Transverse colon (tissue), 4 donors: ENCODE measurements around the gene PPP6R2. TPM values are rescaled to one million over a fixed set of nuclear protein-coding genes. Genes with fewer than 3 reads are reported as not detected.
"Not testable (repeated sequence)": the region's sequence is repeated elsewhere in the genome, so short reads cannot be mapped to it uniquely, and the experiment has no call there.

Source experiments
- DNase-seq: peaks from one replicate; pipeline ENCODE4 v3.0.0-alpha.2; 2019
- H3K27ac ChIP-seq, 4 donors: fragments of 200-600 bp; sonication (generic); 2 replicates each; pipeline ENCODE4 v1.5.1; 2016 to 2018; ENCODE audit warnings: inconsistent platforms in 4 of 4
- H3K27me3 ChIP-seq: fragments of 200-600 bp; sonication (generic); 2 replicates; pipeline ENCODE4 v1.5.1; 2017; ENCODE audit warnings: inconsistent platforms
- H3K36me3 ChIP-seq, 4 donors: fragments of 200-600 bp; sonication (generic); 2 replicates each; pipeline ENCODE4 v1.5.1; 2017 to 2019; ENCODE audit warnings: inconsistent platforms in 4 of 4
- H3K4me1 ChIP-seq, 4 donors: fragments of 200-600 bp; sonication (generic); 2 replicates each; pipeline ENCODE4 v1.5.1; 2017 to 2020; ENCODE audit warnings: inconsistent platforms in 4 of 4
- H3K4me3 ChIP-seq, 4 donors: fragments of 200-600 bp; sonication (generic); 1 replicate in 1 of 4; 2 replicates in 3 of 4; pipeline versions ENCODE4 v1.5.1 to v1.6.1; 2017 to 2019; ENCODE audit warnings: inconsistent platforms in 4 of 4
- H3K9me3 ChIP-seq, 2 donors: fragments of 200-600 bp; sonication (generic); 2 replicates each; pipeline ENCODE4 v1.5.1; 2017 to 2019; ENCODE audit warnings: inconsistent platforms in 2 of 2
- CTCF ChIP-seq, 5 experiments: fragments of 200-600 bp in 3 of 5; fragments of 450-650 bp in 2 of 5; sonication (generic) in 3 of 5; IDR thresholded peaks; 1 replicate in 2 of 5; 2 replicates in 3 of 5; pipeline ENCODE4 v1.5.1; 2016 to 2017; ENCODE audit warnings: antibody characterized with exemption in 5 of 5, inconsistent platforms in 3 of 5, mild to moderate bottlenecking in 2 of 5, moderate library complexity in 1 of 5
- EP300 ChIP-seq: sonication (generic); formaldehyde crosslinking; IDR thresholded peaks from one replicate; pipeline ENCODE4 v1.6.1; 2017; ENCODE audit warnings: antibody characterized with exemption, low read depth
- POLR2A ChIP-seq: fragments of 450-650 bp; IDR thresholded peaks from one replicate; pipeline ENCODE4 v1.6.1; 2016; ENCODE audit warnings: antibody characterized with exemption, mild to moderate bottlenecking, moderate library complexity
- POLR2AphosphoS5 ChIP-seq, 3 donors: sonication (generic); formaldehyde crosslinking; IDR thresholded peaks; one replicate each; pipeline ENCODE4 v1.6.1; 2016; ENCODE audit warnings: antibody characterized with exemption in 3 of 3
- WGBS, 2 donors: methylation state at CpG; one replicate each; pipeline ENCODE4 v1.1.5; 2018; ENCODE audit warnings: low coverage in 1 of 2; 5-methylcytosine and 5-hydroxymethylcytosine counted together
- in situ Hi-C, 4 donors: fragments of 200-750 bp; cut with MboI; loops; one replicate each; pipeline versions ENCODE4 v1.15.0 to v1.15.1; 2017; ENCODE audit warnings: low sequenced_read_pairs in 3 of 4, low pct_ligation_motif_present in 1 of 4, low pct_unique_long_range_greater_than_20kb in 1 of 4
- intact Hi-C: fragments of 100-400 bp; cut with DNase I; formaldehyde crosslinking; loops from one replicate; pipeline ENCODE4 v1.15.1; 2023; ENCODE audit warnings: low total_unique reads
- total RNA-seq, 4 donors: library from RNA; depleted of rRNA; stranded (reverse); fragments of >200 nt; gene quantifications; one replicate each; pipeline ENCODE4 v1.1.0, GENCODE V29; 2016

PPP6R2 gene
- total RNA-seq, 4 donors from 2014 or later, result 62.1 to 151 (median 77.8) TPM

- in situ Hi-C loops, result no loop called here
- TF ChIP-seq POLR2A, result no peak
- no peak for TF ChIP-seq CTCF (IDR thresholded peaks at IDR 0.05)
- no peak for TF ChIP-seq POLR2AphosphoS5 (IDR thresholded peaks at IDR 0.05)
- no peak for TF ChIP-seq EP300
- 83 to 86% methylated on average over 2 to 5 of the region's 5 CpGs for WGBS, 2 donors
- no peaks in the 10 kb centered on the region for H3K27me3 ChIP-seq
- no peaks in the 10 kb centered on the region for H3K9me3 ChIP-seq
- H3K27ac ChIP-seq, result peak overlapping the region in 1 of 4 donors; percentile 17
- peaks cover 0 to 6% (median 0%) of the 10 kb centered on the region in 4 donors for H3K36me3 ChIP-seq
- DNase-seq, result no peak
- peaks cover 0 to 11% (median 1%) of the 10 kb centered on the region in 4 donors for H3K4me1 ChIP-seq
- intact Hi-C loops, result no loop called here
- H3K4me3 ChIP-seq, result no peak overlapping the region
These were observed 18.1 kb downstream of the PPP6R2 start for GRCh38 chr22:50361222-50361621.

- DNase-seq, result no peak
- H3K36me3 ChIP-seq, result peaks cover 0 to 6% (median 0%) of the 10 kb centered on the region in 4 donors
- peaks cover 0 to 14% (median 1%) of the 10 kb centered on the region in 4 donors for H3K4me1 ChIP-seq
- no peak overlapping the region for H3K27ac ChIP-seq
- in situ Hi-C loops, result no loop called here
- no peak overlapping the region for H3K4me3 ChIP-seq
- H3K27me3 ChIP-seq, result no peaks in the 10 kb centered on the region
- TF ChIP-seq EP300, result no peak
- no peak for TF ChIP-seq POLR2AphosphoS5 (IDR thresholded peaks at IDR 0.05)
- TF ChIP-seq CTCF (IDR thresholded peaks at IDR 0.05), result no peak
- no peak for TF ChIP-seq POLR2A
- H3K9me3 ChIP-seq, result no peaks in the 10 kb centered on the region
- 83% methylated on average over 5 of the region's 5 CpGs; no CpG with 5 or more reads in 1 of the 2 donors for WGBS, 2 donors
- intact Hi-C loops, result no loop called here
These were observed 18.6 kb downstream of the PPP6R2 start for GRCh38 chr22:50361688-50362087.

GRCh38 chr22:50363166-50363802 lies 20.2 kb downstream of the PPP6R2 start:
- Histone ChIP-seq H3K4me3 (no peak overlapping the region), H3K9me3 (no peaks in the 10 kb centered on the region), H3K4me1 (peaks cover 0 to 14% (median 1%) of the 10 kb centered on the region in 4 donors), H3K36me3 (peaks cover 0 to 6% (median 0%) of the 10 kb centered on the region in 4 donors), H3K27ac (no peak overlapping the region), H3K27me3 (no peaks in the 10 kb centered on the region)
- intact Hi-C loops, result no loop called here
- DNase-seq, result no peak
- in situ Hi-C loops, result no loop called here
- WGBS, 2 donors, result 94 to 100% methylated on average over 6 to 8 of the region's 8 CpGs
- TF ChIP-seq EP300 (no peak), CTCF (IDR thresholded peaks at IDR 0.05) (no peak), POLR2A (no peak), POLR2AphosphoS5 (IDR thresholded peaks at IDR 0.05) (no peak)

- in situ Hi-C loops, H3K9me3 ChIP-seq, H3K4me3 ChIP-seq, H3K27me3 ChIP-seq, DNase-seq, H3K36me3 ChIP-seq, H3K27ac ChIP-seq, intact Hi-C loops: not testable (repeated sequence)
- 95 to 96% methylated on average over 4 to 11 of the region's 11 CpGs for WGBS, 2 donors
- H3K4me1 ChIP-seq, result peaks cover 0 to 11% (median 1%) of the 10 kb centered on the region in 4 donors
These were observed 20.7 kb downstream of the PPP6R2 start for GRCh38 chr22:50363803-50364194.
